Glutamatergic neuron (in vitro differentiated cells): ENCODE measurements around the gene FITM1. TPM values are rescaled to one million over a fixed set of nuclear protein-coding genes. Genes with fewer than 3 reads are reported as not detected.

ENCODE experiments used
- DNase-seq: peaks from one replicate; pipeline ENCODE4 v3.0.0; 2022
- H3K27ac Mint-ChIP-seq: one replicate; pipeline ENCODE4 v1.8.0; 2020; ENCODE audit warnings: mild to moderate bottlenecking, mixed read lengths, inconsistent platforms; ENCODE audit not compliant: unreplicated experiment
- H3K27me3 Mint-ChIP-seq: one replicate; pipeline ENCODE4 v1.8.0; 2020; ENCODE audit warnings: mild to moderate bottlenecking, moderate library complexity, mixed read lengths, inconsistent platforms; ENCODE audit not compliant: unreplicated experiment
- H3K36me3 Mint-ChIP-seq: one replicate; pipeline ENCODE4 v1.8.0; 2020; ENCODE audit warnings: mild to moderate bottlenecking, mixed read lengths, inconsistent platforms; ENCODE audit not compliant: unreplicated experiment
- H3K4me1 Mint-ChIP-seq: one replicate; pipeline ENCODE4 v1.8.0; 2020; ENCODE audit warnings: mild to moderate bottlenecking, low read depth, mixed read lengths, inconsistent platforms; ENCODE audit not compliant: unreplicated experiment
- H3K4me3 Mint-ChIP-seq: one replicate; pipeline ENCODE4 v1.8.0; 2020; ENCODE audit warnings: mild to moderate bottlenecking, mixed read lengths, inconsistent platforms; ENCODE audit not compliant: unreplicated experiment
- H3K9me3 Mint-ChIP-seq: one replicate; pipeline ENCODE4 v1.8.0; 2020; ENCODE audit warnings: mild to moderate bottlenecking, moderate library complexity, mixed read lengths, inconsistent platforms; ENCODE audit not compliant: unreplicated experiment
- CTCF ChIP-seq: fragments of 200-600 bp; sonication (generic); IDR thresholded peaks from one replicate; pipeline ENCODE4 v1.5.0; 2021; ENCODE audit not compliant: partially characterized antibody, unreplicated experiment
- total RNA-seq: library from RNA; stranded (reverse); fragmentation: NEBNext Ultra II Directional; extraction: Animal tissue kit (Norgen Biotek cat#: 25700); gene quantifications from one replicate; pipeline ENCODE4 v1.2.1, GENCODE V29; 2021; ENCODE audit not compliant: unreplicated experiment

The FITM1 gene
- total RNA-seq, 1 donor from 2014 or later: 0.66 TPM

GRCh38 chr14:24119691-24120090 lies 10.8 kb upstream of the FITM1 start:
- no peak for DNase-seq
- Mint-ChIP-seq H3K27me3 (peaks cover 6% of the 10 kb centered on the region), H3K9me3 (peaks cover 8% of the 10 kb centered on the region), H3K4me1 (peaks cover 10% of the 10 kb centered on the region), H3K36me3 (peaks cover 5% of the 10 kb centered on the region), H3K4me3 (no peak overlapping the region), H3K27ac (no peak overlapping the region)
- no peak for TF ChIP-seq CTCF

- peaks cover 2% of the 10 kb centered on the region for H3K9me3 Mint-ChIP-seq
- peaks cover 5% of the 10 kb centered on the region for H3K36me3 Mint-ChIP-seq
- peaks cover 6% of the 10 kb centered on the region for H3K27me3 Mint-ChIP-seq
- peaks cover under 1% of the 10 kb centered on the region for H3K4me1 Mint-ChIP-seq
- H3K4me3 Mint-ChIP-seq: no peak overlapping the region
- TF ChIP-seq CTCF: no peak
- no peak overlapping the region for H3K27ac Mint-ChIP-seq
- DNase-seq: no peak
These were observed 9.2 kb upstream of the FITM1 start for GRCh38 chr14:24121210-24121609.

GRCh38 chr14:24122416-24122815 lies 8.0 kb upstream of the FITM1 start:
- DNase-seq: no peak
- H3K27me3 Mint-ChIP-seq: peaks cover 6% of the 10 kb centered on the region
- peaks cover 2% of the 10 kb centered on the region for H3K9me3 Mint-ChIP-seq
- TF ChIP-seq CTCF: no peak
- H3K27ac Mint-ChIP-seq: no peak overlapping the region
- no peak overlapping the region for H3K4me3 Mint-ChIP-seq
- peaks cover 5% of the 10 kb centered on the region for H3K36me3 Mint-ChIP-seq
- H3K4me1 Mint-ChIP-seq: no peaks in the 10 kb centered on the region

- no peaks in the 10 kb centered on the region for H3K4me1 Mint-ChIP-seq
- DNase-seq: no peak
- peaks cover 6% of the 10 kb centered on the region for H3K27me3 Mint-ChIP-seq
- H3K36me3 Mint-ChIP-seq: peaks cover 5% of the 10 kb centered on the region
- peaks cover 2% of the 10 kb centered on the region for H3K9me3 Mint-ChIP-seq
- H3K4me3 Mint-ChIP-seq: no peak overlapping the region
- H3K27ac Mint-ChIP-seq: no peak overlapping the region
- no peak for TF ChIP-seq CTCF
These were observed 7.6 kb upstream of the FITM1 start for GRCh38 chr14:24122898-24123297.

- no peak for DNase-seq
- Mint-ChIP-seq H3K27me3 (peaks cover 4% of the 10 kb centered on the region), H3K27ac (no peak overlapping the region), H3K36me3 (peaks cover under 1% of the 10 kb centered on the region), H3K4me1 (no peaks in the 10 kb centered on the region), H3K9me3 (no peaks in the 10 kb centered on the region), H3K4me3 (no peak overlapping the region)
- no peak for TF ChIP-seq CTCF
These were observed 6.7 kb upstream of the FITM1 start for GRCh38 chr14:24123424-24124417.
